Astrocyte of the cerebellum (primary cell): Measurements from ENCODE around the gene URB1.
"Not testable (repeated sequence)": the region's sequence is repeated elsewhere in the genome, so short reads cannot be mapped to it uniquely, and the experiment has no call there.

Source experiments
- DNase-seq: peaks from one replicate; pipeline ENCODE4 v3.0.0-alpha.2; 2011; ENCODE audit warnings: low read depth
- H3K4me3 ChIP-seq: 2 replicates; pipeline ENCODE4 v1.5.1; 2011; ENCODE audit warnings: mild to moderate bottlenecking, low read depth, low read length, moderate library complexity
- in situ Hi-C: cut with HindIII; loops from 2 replicates; pipeline ENCODE4 v1.10.0; 2017; ENCODE audit warnings: low sequenced_read_pairs
- TF ChIP-seq, protein P1 (sequence below): IDR thresholded peaks from 2 replicates; pipeline ENCODE4 v1.5.1; 2012; ENCODE audit warnings: low read length, low read depth, moderate library complexity, mild to moderate bottlenecking; ENCODE audit errors: missing control alignments

The URB1 gene

DNA sequence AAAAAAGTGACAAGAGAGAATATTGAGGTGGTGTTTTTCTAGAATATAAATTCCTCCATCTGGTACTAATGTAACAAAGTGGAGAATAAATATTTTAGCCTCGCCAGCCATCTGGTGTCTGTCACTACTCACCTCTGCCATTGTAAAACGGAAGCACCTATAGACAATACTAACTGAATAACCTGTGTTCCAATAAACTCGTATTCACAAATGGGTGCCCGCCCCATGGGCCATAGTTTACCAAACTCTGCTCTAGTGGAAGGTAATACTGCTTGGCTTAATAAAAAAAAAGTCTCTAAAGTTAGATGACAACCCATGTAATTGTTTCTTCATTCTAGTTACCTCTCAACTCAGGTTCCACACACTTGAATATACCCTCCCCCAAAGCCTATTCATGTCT, 122.1 kb downstream of the URB1 start:
- no peak overlapping the region for H3K4me3 ChIP-seq
- DNase-seq: no peak
- TF ChIP-seq, protein P1, sequence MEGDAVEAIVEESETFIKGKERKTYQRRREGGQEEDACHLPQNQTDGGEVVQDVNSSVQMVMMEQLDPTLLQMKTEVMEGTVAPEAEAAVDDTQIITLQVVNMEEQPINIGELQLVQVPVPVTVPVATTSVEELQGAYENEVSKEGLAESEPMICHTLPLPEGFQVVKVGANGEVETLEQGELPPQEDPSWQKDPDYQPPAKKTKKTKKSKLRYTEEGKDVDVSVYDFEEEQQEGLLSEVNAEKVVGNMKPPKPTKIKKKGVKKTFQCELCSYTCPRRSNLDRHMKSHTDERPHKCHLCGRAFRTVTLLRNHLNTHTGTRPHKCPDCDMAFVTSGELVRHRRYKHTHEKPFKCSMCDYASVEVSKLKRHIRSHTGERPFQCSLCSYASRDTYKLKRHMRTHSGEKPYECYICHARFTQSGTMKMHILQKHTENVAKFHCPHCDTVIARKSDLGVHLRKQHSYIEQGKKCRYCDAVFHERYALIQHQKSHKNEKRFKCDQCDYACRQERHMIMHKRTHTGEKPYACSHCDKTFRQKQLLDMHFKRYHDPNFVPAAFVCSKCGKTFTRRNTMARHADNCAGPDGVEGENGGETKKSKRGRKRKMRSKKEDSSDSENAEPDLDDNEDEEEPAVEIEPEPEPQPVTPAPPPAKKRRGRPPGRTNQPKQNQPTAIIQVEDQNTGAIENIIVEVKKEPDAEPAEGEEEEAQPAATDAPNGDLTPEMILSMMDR: no peak
- in situ Hi-C loops: no loop called here

DNA sequence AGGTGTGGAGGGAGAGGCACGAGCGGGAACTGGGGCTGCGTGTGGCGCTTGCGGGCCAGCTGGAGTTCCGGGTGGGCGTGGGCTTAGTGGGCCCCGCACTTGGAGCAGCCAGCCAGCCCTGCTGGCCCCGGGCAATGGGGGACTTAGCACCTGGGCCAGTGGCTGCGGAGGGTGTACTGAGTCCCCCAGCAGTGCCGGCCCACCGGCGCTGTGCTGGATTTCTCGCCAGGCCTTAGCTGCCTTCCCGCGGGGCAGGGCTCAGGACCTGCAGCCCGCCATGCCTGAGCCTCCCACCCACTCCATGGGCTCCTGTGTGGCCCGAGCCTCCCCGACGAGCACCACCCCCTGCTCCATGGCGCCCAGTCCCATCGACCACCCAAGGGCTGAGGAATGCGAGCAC, 127.5 kb downstream of the URB1 start:
- in situ Hi-C loops, DNase-seq, H3K4me3 ChIP-seq: not testable (repeated sequence)

DNA sequence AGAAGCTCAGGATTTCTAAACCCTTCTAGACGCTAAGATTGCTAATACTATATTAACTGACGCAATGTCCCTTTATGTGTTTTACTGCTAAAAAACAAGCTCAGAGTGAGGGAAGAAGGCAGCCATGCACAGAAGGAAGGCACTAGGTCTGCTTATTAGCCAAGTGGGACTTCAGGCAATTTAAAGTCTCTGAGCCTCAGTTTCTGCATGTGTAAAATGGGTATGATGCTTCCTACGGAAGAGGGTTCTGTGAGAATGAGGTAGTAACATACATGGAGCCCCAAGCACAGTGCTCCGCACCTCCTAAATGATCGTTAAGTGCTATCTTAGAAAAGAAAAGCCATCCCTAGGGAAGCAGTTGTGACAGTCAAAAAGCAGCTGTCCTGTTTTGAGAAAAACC, 130.9 kb downstream of the URB1 start:
- no peak overlapping the region for H3K4me3 ChIP-seq
- no peak for DNase-seq
- TF ChIP-seq, protein P1: no peak
- in situ Hi-C loops: no loop called here
